Activated T-helper 1 cell treated with anti-CD3 and anti-CD28 coated beads, Interleukin-12 subunit alpha, Interleukin-12 subunit beta, Interleukin-2, Interleukin-4 antibody, amounts not matched to agents 30 ng/mL and 10 ng/mL and 1 ng/mL, durations not matched to agents 14 hours and 24 hours and 36 hours (primary cell): ENCODE results near the gene ASTN2. TPM values are rescaled to one million over a fixed set of nuclear protein-coding genes. Genes with fewer than 3 reads are reported as not detected.

Experiments used
- DNase-seq: peaks from one replicate; pipeline ENCODE4 v3.0.0; 2021; ENCODE audit warnings: low spot score
- H3K27ac Mint-ChIP-seq: one replicate; pipeline ENCODE4 v1.8.0; 2021; ENCODE audit warnings: mild to moderate bottlenecking, mixed read lengths
- H3K27me3 Mint-ChIP-seq: one replicate; pipeline ENCODE4 v1.8.0; 2022; ENCODE audit warnings: mild to moderate bottlenecking, moderate library complexity, mixed read lengths; ENCODE audit not compliant: insufficient read depth
- H3K36me3 Mint-ChIP-seq: one replicate; pipeline ENCODE4 v1.8.0; 2021; ENCODE audit warnings: low read depth, mixed read lengths
- H3K4me1 Mint-ChIP-seq: one replicate; pipeline ENCODE4 v1.8.0; 2021; ENCODE audit warnings: low read depth, mixed read lengths
- H3K4me3 Mint-ChIP-seq: one replicate; pipeline ENCODE4 v1.8.0; 2021; ENCODE audit warnings: mild to moderate bottlenecking, moderate library complexity, mixed read lengths
- H3K9me3 Mint-ChIP-seq: one replicate; pipeline ENCODE4 v1.8.0; 2021; ENCODE audit warnings: mixed read lengths
- intact Hi-C: fragments of 100-400 bp; cut with micrococcal nuclease; formaldehyde crosslinking; loops from one replicate; pipeline ENCODE4 v1.15.1; 2024
- total RNA-seq: library from RNA; stranded (reverse); gene quantifications from 2 replicates; pipeline ENCODE4 v1.2.3, GENCODE V29; 2022

ASTN2 gene
- total RNA-seq, 1 donor from 2014 or later: 3.3 TPM

GRCh38 chr9:117437283-117437682, 22.4 kb upstream of the ASTN2 start:
- no peaks in the 10 kb centered on the region for H3K4me1 Mint-ChIP-seq
- no peaks in the 10 kb centered on the region for H3K27me3 Mint-ChIP-seq
- no peak overlapping the region for H3K27ac Mint-ChIP-seq
- no peaks in the 10 kb centered on the region for H3K36me3 Mint-ChIP-seq
- DNase-seq: no peak
- H3K4me3 Mint-ChIP-seq: no peak overlapping the region
- intact Hi-C loops: no loop called here
- H3K9me3 Mint-ChIP-seq: no peaks in the 10 kb centered on the region

GRCh38 chr9:117435630-117436261, 20.9 kb upstream of the ASTN2 start:
- Mint-ChIP-seq H3K27me3 (no peaks in the 10 kb centered on the region), H3K4me3 (no peak overlapping the region), H3K9me3 (no peaks in the 10 kb centered on the region), H3K4me1 (no peaks in the 10 kb centered on the region), H3K36me3 (no peaks in the 10 kb centered on the region), H3K27ac (no peak overlapping the region)
- intact Hi-C loops: no loop called here
- DNase-seq: no peak

GRCh38 chr9:117434566-117434965, 19.7 kb upstream of the ASTN2 start:
- Mint-ChIP-seq H3K9me3 (peaks cover 3% of the 10 kb centered on the region), H3K4me1 (no peaks in the 10 kb centered on the region), H3K4me3 (no peak overlapping the region), H3K27me3 (no peaks in the 10 kb centered on the region), H3K36me3 (no peaks in the 10 kb centered on the region), H3K27ac (no peak overlapping the region)
- intact Hi-C loops: no loop called here
- no peak for DNase-seq

- intact Hi-C loops: no loop called here
- Mint-ChIP-seq H3K4me1 (no peaks in the 10 kb centered on the region), H3K36me3 (no peaks in the 10 kb centered on the region), H3K9me3 (peaks cover 3% of the 10 kb centered on the region), H3K27ac (no peak overlapping the region), H3K4me3 (no peak overlapping the region), H3K27me3 (no peaks in the 10 kb centered on the region)
- no peak for DNase-seq
Measured at GRCh38 chr9:117430813-117431212, 16.0 kb upstream of the ASTN2 start.

GRCh38 chr9:117427357-117427913, 12.6 kb upstream of the ASTN2 start:
- H3K4me1 Mint-ChIP-seq: no peaks in the 10 kb centered on the region
- H3K4me3 Mint-ChIP-seq: no peak overlapping the region
- no peak for DNase-seq
- H3K27me3 Mint-ChIP-seq: no peaks in the 10 kb centered on the region
- peaks cover 3% of the 10 kb centered on the region for H3K9me3 Mint-ChIP-seq
- H3K36me3 Mint-ChIP-seq: no peaks in the 10 kb centered on the region
- intact Hi-C loops: no loop called here
- H3K27ac Mint-ChIP-seq: no peak overlapping the region

GRCh38 chr9:117425566-117425965, 10.7 kb upstream of the ASTN2 start:
- peaks cover 3% of the 10 kb centered on the region for H3K9me3 Mint-ChIP-seq
- intact Hi-C loops: no loop called here
- H3K4me1 Mint-ChIP-seq: no peaks in the 10 kb centered on the region
- H3K27ac Mint-ChIP-seq: no peak overlapping the region
- no peaks in the 10 kb centered on the region for H3K36me3 Mint-ChIP-seq
- no peaks in the 10 kb centered on the region for H3K27me3 Mint-ChIP-seq
- H3K4me3 Mint-ChIP-seq: no peak overlapping the region
- no peak for DNase-seq

GRCh38 chr9:117424291-117424690, 9.4 kb upstream of the ASTN2 start:
- Mint-ChIP-seq H3K36me3 (no peaks in the 10 kb centered on the region), H3K4me3 (no peak overlapping the region), H3K9me3 (no peaks in the 10 kb centered on the region), H3K27me3 (no peaks in the 10 kb centered on the region), H3K4me1 (no peaks in the 10 kb centered on the region), H3K27ac (no peak overlapping the region)
- intact Hi-C loops: no loop called here
- no peak for DNase-seq

GRCh38 chr9:117418111-117418510, 3.3 kb upstream of the ASTN2 start:
- H3K36me3 Mint-ChIP-seq: no peaks in the 10 kb centered on the region
- H3K4me1 Mint-ChIP-seq: no peaks in the 10 kb centered on the region
- peaks cover 7% of the 10 kb centered on the region for H3K27me3 Mint-ChIP-seq
- intact Hi-C loops: no loop called here
- no peak for DNase-seq
- H3K27ac Mint-ChIP-seq: no peak overlapping the region
- no peak overlapping the region for H3K4me3 Mint-ChIP-seq
- H3K9me3 Mint-ChIP-seq: no peaks in the 10 kb centered on the region

- intact Hi-C loops: no loop called here
- no peaks in the 10 kb centered on the region for H3K4me1 Mint-ChIP-seq
- no peaks in the 10 kb centered on the region for H3K36me3 Mint-ChIP-seq
- H3K27me3 Mint-ChIP-seq: peaks cover 18% of the 10 kb centered on the region
- no peak for DNase-seq
- H3K27ac Mint-ChIP-seq: no peak overlapping the region
- H3K9me3 Mint-ChIP-seq: no peaks in the 10 kb centered on the region
- no peak overlapping the region for H3K4me3 Mint-ChIP-seq
Measured at GRCh38 chr9:117416856-117417255, 2.0 kb upstream of the ASTN2 start.

GRCh38 chr9:117415358-117415914, 579 bp upstream of the ASTN2 start:
- no peaks in the 10 kb centered on the region for H3K4me1 Mint-ChIP-seq
- no peak overlapping the region for H3K27ac Mint-ChIP-seq
- H3K36me3 Mint-ChIP-seq: no peaks in the 10 kb centered on the region
- no peak overlapping the region for H3K4me3 Mint-ChIP-seq
- intact Hi-C loops: no loop called here
- H3K27me3 Mint-ChIP-seq: peaks cover 28% of the 10 kb centered on the region
- DNase-seq: no peak
- H3K9me3 Mint-ChIP-seq: no peaks in the 10 kb centered on the region

GRCh38 chr9:117414220-117414905, 494 bp downstream of the ASTN2 start:
- no peaks in the 10 kb centered on the region for H3K9me3 Mint-ChIP-seq
- no peak overlapping the region for H3K4me3 Mint-ChIP-seq
- no peaks in the 10 kb centered on the region for H3K4me1 Mint-ChIP-seq
- intact Hi-C loops: no loop called here
- H3K36me3 Mint-ChIP-seq: no peaks in the 10 kb centered on the region
- no peak overlapping the region for H3K27ac Mint-ChIP-seq
- peaks cover 28% of the 10 kb centered on the region for H3K27me3 Mint-ChIP-seq
- DNase-seq: no peak

- Mint-ChIP-seq H3K4me1 (no peaks in the 10 kb centered on the region), H3K27ac (no peak overlapping the region), H3K9me3 (no peaks in the 10 kb centered on the region), H3K4me3 (no peak overlapping the region), H3K36me3 (no peaks in the 10 kb centered on the region), H3K27me3 (peaks cover 28% of the 10 kb centered on the region)
- intact Hi-C loops: no loop called here
- DNase-seq: no peak
Measured at GRCh38 chr9:117413346-117414219, 1.3 kb downstream of the ASTN2 start.

- Mint-ChIP-seq H3K27me3 (peaks cover 28% of the 10 kb centered on the region), H3K4me3 (no peak overlapping the region), H3K4me1 (no peaks in the 10 kb centered on the region), H3K27ac (no peak overlapping the region), H3K36me3 (no peaks in the 10 kb centered on the region), H3K9me3 (no peaks in the 10 kb centered on the region)
- DNase-seq: no peak
- intact Hi-C loops: no loop called here
Measured at GRCh38 chr9:117412841-117413240, 2.0 kb downstream of the ASTN2 start.
